GM12875 (cell line): ENCODE data around the gene FXYD7.

Source experiments
- H3K4me3 ChIP-seq: one replicate; pipeline ENCODE4 v1.5.1; 2011; ENCODE audit warnings: low read depth, low read length, control low read depth
- TF ChIP-seq, protein P1 (sequence below): IDR thresholded peaks from 2 replicates; pipeline ENCODE4 v1.5.1; 2011; ENCODE audit warnings: low read depth, mild to moderate bottlenecking, control low read depth, inconsistent platforms, low read length, moderate library complexity, borderline replicate concordance; ENCODE audit not compliant: insufficient read depth

Gene FXYD7

DNA sequence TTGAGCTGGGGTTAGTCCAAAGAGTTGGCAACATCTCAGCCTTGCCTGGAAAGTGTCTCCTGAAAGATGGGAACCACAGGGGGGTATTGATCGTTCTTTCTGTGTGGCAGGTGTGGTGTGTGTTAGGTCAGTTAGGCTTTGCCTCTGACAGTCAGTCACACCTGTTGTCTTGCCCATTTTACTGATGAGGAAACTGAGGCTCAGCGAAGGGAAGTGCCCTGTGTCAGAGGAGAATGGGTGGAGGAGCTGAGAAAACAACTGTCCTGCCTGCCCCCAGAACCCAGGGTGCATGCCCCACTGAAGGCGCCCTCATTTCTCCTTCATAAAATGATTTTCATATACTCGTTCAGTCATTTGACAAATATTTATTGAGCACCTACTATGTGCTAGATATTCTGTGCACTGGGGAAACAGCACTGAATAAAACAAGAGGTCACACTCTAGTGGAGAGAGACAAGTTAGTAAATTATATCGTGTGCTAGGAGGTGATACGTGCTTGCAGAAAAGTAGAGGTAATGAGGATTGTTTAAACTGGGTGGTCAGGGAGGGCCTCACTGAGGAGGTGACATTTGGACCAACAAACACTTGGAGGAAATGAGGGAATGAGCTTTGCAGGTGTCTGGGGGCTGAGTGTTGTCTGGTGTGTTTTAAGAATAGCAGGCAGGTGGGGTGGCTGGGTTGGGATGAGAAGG lies 13.1 kb downstream of the FXYD7 start:
- H3K4me3 ChIP-seq = peak overlapping the region; percentile 93
- TF ChIP-seq, protein P1, sequence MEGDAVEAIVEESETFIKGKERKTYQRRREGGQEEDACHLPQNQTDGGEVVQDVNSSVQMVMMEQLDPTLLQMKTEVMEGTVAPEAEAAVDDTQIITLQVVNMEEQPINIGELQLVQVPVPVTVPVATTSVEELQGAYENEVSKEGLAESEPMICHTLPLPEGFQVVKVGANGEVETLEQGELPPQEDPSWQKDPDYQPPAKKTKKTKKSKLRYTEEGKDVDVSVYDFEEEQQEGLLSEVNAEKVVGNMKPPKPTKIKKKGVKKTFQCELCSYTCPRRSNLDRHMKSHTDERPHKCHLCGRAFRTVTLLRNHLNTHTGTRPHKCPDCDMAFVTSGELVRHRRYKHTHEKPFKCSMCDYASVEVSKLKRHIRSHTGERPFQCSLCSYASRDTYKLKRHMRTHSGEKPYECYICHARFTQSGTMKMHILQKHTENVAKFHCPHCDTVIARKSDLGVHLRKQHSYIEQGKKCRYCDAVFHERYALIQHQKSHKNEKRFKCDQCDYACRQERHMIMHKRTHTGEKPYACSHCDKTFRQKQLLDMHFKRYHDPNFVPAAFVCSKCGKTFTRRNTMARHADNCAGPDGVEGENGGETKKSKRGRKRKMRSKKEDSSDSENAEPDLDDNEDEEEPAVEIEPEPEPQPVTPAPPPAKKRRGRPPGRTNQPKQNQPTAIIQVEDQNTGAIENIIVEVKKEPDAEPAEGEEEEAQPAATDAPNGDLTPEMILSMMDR = no peak

DNA sequence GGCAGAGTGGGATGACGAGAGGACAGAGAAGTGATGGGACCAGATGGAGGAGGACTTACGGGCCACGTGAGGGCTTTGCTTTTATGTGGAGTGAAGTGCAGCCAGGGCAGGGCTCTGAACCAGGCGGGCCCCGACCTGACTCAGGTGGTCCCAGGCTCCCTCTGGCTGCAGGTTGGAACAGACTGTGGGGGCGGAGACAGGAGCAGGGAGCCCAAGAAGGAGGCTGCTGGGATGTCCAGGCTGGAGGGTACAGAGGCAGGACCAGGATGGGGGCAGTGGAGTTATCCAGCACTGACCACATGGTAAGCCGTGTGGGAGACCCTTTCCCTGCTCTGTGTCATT lies 13.6 kb downstream of the FXYD7 start:
- no peak overlapping the region for H3K4me3 ChIP-seq
- TF ChIP-seq, protein P1 = no peak

DNA sequence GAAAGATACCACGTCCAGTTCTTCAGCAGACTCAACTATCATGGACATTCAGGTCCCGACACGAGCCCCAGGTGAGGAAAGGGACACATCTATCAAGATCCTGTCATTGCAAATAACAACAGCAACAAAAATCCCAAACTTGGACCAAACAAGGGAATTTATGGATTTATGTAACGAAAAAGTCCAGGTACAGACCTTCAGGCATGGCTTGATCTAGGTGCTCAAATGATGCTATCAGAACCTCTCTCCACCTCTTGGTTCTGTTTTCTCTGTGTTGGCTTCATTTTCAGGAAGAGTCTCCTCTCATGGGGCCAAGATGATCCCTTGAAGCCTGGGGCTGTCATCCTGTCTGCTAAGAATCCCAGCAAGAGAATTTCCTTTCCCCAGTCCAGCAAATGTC lies 14.4 kb downstream of the FXYD7 start:
- TF ChIP-seq, protein P1 = no peak
- H3K4me3 ChIP-seq = no peak overlapping the region

DNA sequence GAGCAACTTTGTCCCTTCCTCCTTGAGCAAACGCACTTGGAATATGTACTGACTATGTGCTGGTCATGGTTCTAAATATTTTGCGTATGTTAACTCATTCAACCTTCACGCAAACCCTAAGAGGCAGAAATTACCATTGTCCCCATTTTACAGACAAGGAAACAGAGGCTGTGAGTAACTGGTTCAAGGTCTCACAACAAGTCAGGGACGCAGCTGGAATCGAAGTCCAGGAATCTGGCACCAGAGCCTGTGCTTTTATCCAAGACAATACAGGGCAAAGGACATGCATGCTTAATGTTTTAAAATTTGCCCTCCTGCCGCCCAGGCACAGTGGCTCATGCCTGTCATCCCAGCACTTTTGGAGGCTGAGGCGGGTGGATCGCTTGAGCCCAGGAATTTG lies 16.6 kb downstream of the FXYD7 start:
- TF ChIP-seq, protein P1 = no peak
- H3K4me3 ChIP-seq = no peak overlapping the region

DNA sequence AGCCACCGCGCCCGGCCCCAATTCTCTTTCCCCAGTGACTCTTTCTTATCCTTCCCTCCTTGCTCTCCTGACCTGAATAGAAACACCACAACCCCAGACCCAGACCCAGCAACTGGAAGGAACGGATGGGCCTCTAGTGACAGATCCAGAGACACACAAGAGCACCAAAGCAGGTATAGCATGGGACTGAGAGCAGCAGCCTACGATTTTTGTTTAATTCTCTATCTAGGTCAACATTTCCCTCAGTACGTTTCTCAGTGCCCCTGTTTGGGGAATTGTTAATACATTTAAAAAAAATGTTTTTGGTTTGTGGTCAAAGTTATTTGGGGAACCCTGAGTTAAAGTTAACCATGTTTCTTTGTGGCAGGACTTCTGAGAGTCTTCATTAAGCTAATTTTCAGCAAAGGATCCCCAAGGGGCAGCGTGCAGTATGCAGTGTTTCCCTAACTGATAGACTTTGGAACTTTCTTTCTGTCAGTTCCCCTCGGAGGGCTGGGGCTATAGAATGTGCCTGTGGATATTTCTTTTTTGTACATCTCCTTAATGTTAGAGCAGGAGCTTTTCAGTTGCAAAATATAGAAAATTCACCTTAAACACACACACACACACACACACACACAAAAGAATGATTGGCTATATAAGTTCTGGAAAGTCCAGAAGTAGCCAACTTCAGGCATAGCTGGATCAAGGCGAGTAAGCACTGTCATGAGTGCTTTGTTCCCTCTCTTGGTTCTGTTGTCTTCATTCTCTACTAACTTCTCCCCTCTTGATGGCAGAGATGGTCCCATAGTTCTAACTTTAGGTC lies 17.8 kb downstream of the FXYD7 start:
- H3K4me3 ChIP-seq = no peak overlapping the region
- TF ChIP-seq, protein P1 = no peak

DNA sequence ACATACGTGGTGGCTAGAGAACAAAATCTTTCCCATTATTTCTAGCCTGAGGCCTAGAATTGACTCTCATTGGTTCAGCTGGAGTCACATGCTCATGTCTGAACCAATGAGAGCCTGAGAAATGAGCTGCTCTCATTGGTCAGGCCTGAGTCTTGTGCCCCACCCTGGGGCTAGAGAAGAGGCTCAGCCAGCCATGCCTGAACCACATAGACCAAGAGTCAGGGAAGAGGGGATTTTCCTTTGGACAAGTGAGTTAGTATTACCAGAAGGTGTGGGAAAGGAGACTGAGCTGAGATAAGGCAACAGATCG lies 18.3 kb downstream of the FXYD7 start:
- H3K4me3 ChIP-seq = no peak overlapping the region
- TF ChIP-seq, protein P1 = no peak
